B cell (primary cell): Measurements from ENCODE around the gene KIF3C. TPM values are rescaled to one million over a fixed set of nuclear protein-coding genes. Genes with fewer than 3 reads are reported as not detected.

Experiments
- ATAC-seq: fragments of 200-7000 bp; cut with Tn5 transposase; one replicate; pipeline ENCODE4 v1.10.0; 2021; ENCODE audit warnings: low read depth, mild to moderate bottlenecking, moderate number of reproducible peaks, moderate library complexity
- CTCF ChIA-PET: fragments of 350-600 bp; sonication (Branson Sonifier 250); formaldehyde crosslinking; loops from one replicate; lab custom pipeline; 2021; ENCODE audit warnings: antibody characterized with exemption, inconsistent platforms; lab: Charles Lee
- POLR2A ChIA-PET: fragments of 350-600 bp; sonication (Branson Sonifier 250); formaldehyde crosslinking; loops from one replicate; lab custom pipeline; 2021; ENCODE audit warnings: antibody characterized with exemption; lab: Charles Lee
- DNase-seq: peaks from one replicate; pipeline ENCODE4 v3.0.0; 2013
- H2AFZ ChIP-seq: 2 replicates; pipeline ENCODE4 v1.6.1; 2012; ENCODE audit warnings: mild to moderate bottlenecking, low read depth, low read length; ENCODE audit not compliant: insufficient read depth, poor library complexity, severe bottlenecking
- H3K27ac ChIP-seq, 2 donors: 1 replicate in 1 of 2; 2 replicates in 1 of 2; pipeline ENCODE4 v1.5.1; 2012 to 2013; ENCODE audit warnings: low read length in 2 of 2, mild to moderate bottlenecking in 2 of 2, moderate library complexity in 1 of 2
- H3K27me3 ChIP-seq, 4 experiments: fragments of 200-600 bp in 1 of 4; sonication (generic) in 1 of 4; replicated peaks in 1 of 4; 1 replicate in 2 of 4; 2 replicates in 2 of 4; pipeline versions ENCODE4 v1.6.1 to v1.7.0; 2013 to 2016; ENCODE audit warnings: low read length in 3 of 4, mild to moderate bottlenecking in 2 of 4, mixed read lengths in 1 of 4, moderate library complexity in 1 of 4; ENCODE audit not compliant: insufficient read depth in 4 of 4, control insufficient read depth in 3 of 4; ENCODE audit errors: control extremely low read depth in 1 of 4
- H3K36me3 ChIP-seq, 2 experiments: replicated peaks in 1 of 2; 1 replicate in 1 of 2; 2 replicates in 1 of 2; pipeline versions ENCODE4 v1.6.1 to v1.7.1; 2013; ENCODE audit warnings: low read length in 1 of 2; ENCODE audit not compliant: insufficient read depth in 2 of 2, control insufficient read depth in 1 of 2; ENCODE audit errors: control extremely low read depth in 1 of 2, extremely low read depth in 1 of 2
- H3K4me1 ChIP-seq, 2 donors: fragments of 200-600 bp in 1 of 2; sonication (generic) in 1 of 2; 1 replicate in 1 of 2; 2 replicates in 1 of 2; pipeline versions ENCODE4 v1.5.1 to v1.6.1; 2013 to 2017; ENCODE audit warnings: low read length in 2 of 2; ENCODE audit not compliant: control insufficient read depth in 2 of 2, insufficient read depth in 2 of 2
- H3K4me2 ChIP-seq: replicated peaks from 2 replicates; pipeline ENCODE3; 2012; ENCODE audit warnings: mild to moderate bottlenecking, low read depth, low read length; ENCODE audit not compliant: poor library complexity, severe bottlenecking
- H3K4me3 ChIP-seq, 5 experiments: fragments of 200-600 bp in 1 of 5; sonication (generic) in 1 of 5; 1 replicate in 3 of 5; 2 replicates in 2 of 5; pipeline versions ENCODE4 v1.5.1 to v1.7.0; 2011 to 2016; ENCODE audit warnings: low read length in 4 of 5, mild to moderate bottlenecking in 4 of 5, low read depth in 2 of 5, control low read depth in 1 of 5, moderate library complexity in 1 of 5; ENCODE audit not compliant: insufficient read depth in 1 of 5; ENCODE audit errors: control extremely low read depth in 1 of 5, extremely low read depth in 1 of 5
- H3K79me2 ChIP-seq: fragments of 200-600 bp; sonication (generic); one replicate; pipeline ENCODE4 v1.6.0; 2016; ENCODE audit warnings: low read length; ENCODE audit not compliant: control insufficient read depth, insufficient read depth
- H3K9ac ChIP-seq: fragments of 200-600 bp; sonication (generic); 2 replicates; pipeline ENCODE4 v1.6.1; 2017; ENCODE audit warnings: mild to moderate bottlenecking, low read length, moderate library complexity
- H3K9me3 ChIP-seq, 3 donors: one replicate each; pipeline versions ENCODE4 v1.6.1 to v1.7.1; 2013; ENCODE audit warnings: low read length in 2 of 3; ENCODE audit not compliant: control insufficient read depth in 2 of 3, insufficient read depth in 1 of 3; ENCODE audit errors: control extremely low read depth in 1 of 3
- H4K20me1 ChIP-seq: 2 replicates; pipeline ENCODE4 v1.6.0; 2012; ENCODE audit warnings: mild to moderate bottlenecking, low read length; ENCODE audit not compliant: insufficient read depth, control insufficient read depth, poor library complexity, severe bottlenecking
- H3K27ac Mint-ChIP-seq: one replicate; pipeline ENCODE4 v1.8.0; 2021; ENCODE audit warnings: mixed read lengths
- H3K27me3 Mint-ChIP-seq: one replicate; pipeline ENCODE4 v1.8.0; 2021; ENCODE audit warnings: mixed read lengths
- H3K4me1 Mint-ChIP-seq: one replicate; pipeline ENCODE4 v1.8.0; 2021; ENCODE audit warnings: mixed read lengths
- H3K4me3 Mint-ChIP-seq: one replicate; pipeline ENCODE4 v1.8.0; 2021; ENCODE audit warnings: mixed read lengths
- H3K9me3 Mint-ChIP-seq: one replicate; pipeline ENCODE4 v1.8.0; 2022; ENCODE audit warnings: mixed read lengths; ENCODE audit not compliant: insufficient read depth
- CTCF ChIP-seq: fragments of 200-600 bp; IDR thresholded peaks from one replicate; pipeline ENCODE4 v1.8.0; 2022; ENCODE audit warnings: antibody characterized with exemption, mild to moderate bottlenecking
- EZH2 ChIP-seq: IDR thresholded peaks from 2 replicates; pipeline ENCODE4 v1.6.1; 2012; ENCODE audit warnings: borderline replicate concordance, low read depth, mild to moderate bottlenecking, moderate library complexity, low read length; ENCODE audit not compliant: insufficient read depth, poor library complexity, severe bottlenecking
- WGBS: methylation state at CpG from one replicate; pipeline ENCODE4 v1.1.5; 2013; ENCODE audit warnings: missing lambda C conversion rate; ENCODE audit not compliant: insufficient coverage; 5-methylcytosine and 5-hydroxymethylcytosine counted together
- intact Hi-C: fragments of 100-400 bp; cut with micrococcal nuclease; formaldehyde crosslinking; loops from one replicate; pipeline ENCODE4 v1.10.0; 2022
- polyA plus RNA-seq: library from polyadenylated mRNA; depleted of rRNA; stranded (reverse); fragments of >200 nt; gene quantifications from 2 replicates; pipeline ENCODE4 v1.2.3, GENCODE V29; 2012
- total RNA-seq, 2 donors: library from RNA; stranded (reverse); fragments of 120-200 nt in 1 of 2; gene quantifications; 1 replicate in 1 of 2; 2 replicates in 1 of 2; pipeline versions ENCODE4 v1.2.3 to v1.2.4, GENCODE V29; 2013 to 2022

Gene KIF3C
- total and polyA plus RNA-seq, 2 donors (not counting 1 experiment from before 2014, with no cell fraction given), result 0.84 to 4.0 TPM

GRCh38 chr2:25887624-25888242 is 94.6 kb downstream of the KIF3C start:
- ChIA-PET CTCF (interaction anchor here (1.0 kb wide), 1 partner anchor 9 kb away, joined by 4 read pairs; the partner anchor contains the start of gene ASXL2), POLR2A (interaction anchor here (0.6 kb wide), 1 partner anchor 1969 kb away, joined by 3 read pairs; no protein-coding TSS in a partner anchor)
- peaks cover 0 to 15% (median 4%) of the 10 kb centered on the region in 4 experiments for H3K27me3 ChIP-seq
- H3K4me1 Mint-ChIP-seq, result no peaks in the 10 kb centered on the region
- no peaks in the 10 kb centered on the region for H3K36me3 ChIP-seq
- no peak overlapping the region for H3K4me3 ChIP-seq
- intact Hi-C loops, result no loop called here
- no peaks in the 10 kb centered on the region for H3K4me1 ChIP-seq
- no peaks in the 10 kb centered on the region for H3K9me3 ChIP-seq
- no peak overlapping the region for H3K27ac Mint-ChIP-seq
- ATAC-seq (no peak), DNase-seq (no peak)
- no peaks in the 10 kb centered on the region for H3K9me3 Mint-ChIP-seq
- H3K79me2 ChIP-seq, result no peaks in the 10 kb centered on the region
- H3K27ac ChIP-seq, result no peak overlapping the region
- H3K4me2 ChIP-seq, result no peak overlapping the region
- no peak overlapping the region for H3K4me3 Mint-ChIP-seq
- H3K9ac ChIP-seq, result no peak overlapping the region
- TF ChIP-seq EZH2 (no peak), CTCF (no peak)
- no peaks in the 10 kb centered on the region for H4K20me1 ChIP-seq
- H3K27me3 Mint-ChIP-seq, result peaks cover 32% of the 10 kb centered on the region
- 93% methylated on average over 3 of the region's 5 CpGs for WGBS
- H2AFZ ChIP-seq, result no peak overlapping the region

- no peaks in the 10 kb centered on the region for H3K36me3 ChIP-seq
- no peak overlapping the region for H3K4me3 ChIP-seq
- Mint-ChIP-seq H3K9me3 (no peaks in the 10 kb centered on the region), H3K27me3 (peaks cover 32% of the 10 kb centered on the region), H3K4me1 (no peaks in the 10 kb centered on the region), H3K27ac (no peak overlapping the region), H3K4me3 (no peak overlapping the region)
- H3K4me2 ChIP-seq, result no peak overlapping the region
- peaks cover 0 to 15% (median 4%) of the 10 kb centered on the region in 4 experiments for H3K27me3 ChIP-seq
- TF ChIP-seq CTCF, result no peak
- no peak for TF ChIP-seq EZH2
- intact Hi-C loops, result no loop called here
- DNase-seq (no peak), ATAC-seq (no peak)
- ChIA-PET POLR2A (no interaction called here), CTCF (interaction anchor here (0.7 kb wide), 1 partner anchor 1003 kb away, joined by 4 read pairs; no protein-coding TSS in a partner anchor)
- H3K9me3 ChIP-seq, result no peaks in the 10 kb centered on the region
- 100% methylated on average over 1 of the region's 2 CpGs for WGBS
- no peak overlapping the region for H3K27ac ChIP-seq
- no peak overlapping the region for H3K9ac ChIP-seq
- no peaks in the 10 kb centered on the region for H4K20me1 ChIP-seq
- no peaks in the 10 kb centered on the region for H3K79me2 ChIP-seq
- H3K4me1 ChIP-seq, result no peaks in the 10 kb centered on the region
- no peak overlapping the region for H2AFZ ChIP-seq
Measured at GRCh38 chr2:25885933-25886332, 96.4 kb downstream of the KIF3C start.
